ENCODE results near the gene CEBPE.

GRCh38 chr14:23094666-23095195 is 24.3 kb downstream of the CEBPE start, which contains the start of gene ACIN1:
- TF ChIP-seq EZH2phosphoT487 (IDR thresholded peaks at IDR 0.05; ENCODE audit: insufficient read depth, low read depth), result no peak
- TF ChIP-seq EZH2 (IDR thresholded peaks at IDR 0.05; ENCODE audit: insufficient read depth, poor library complexity, severe bottlenecking), result no peak

All from GM23248 (cell line).